GM18508 (cell line): ENCODE results near the gene TUBAL3.

Experiments used
- ATAC-seq: cut with Tn5 transposase; IDR thresholded peaks from one replicate; pipeline ENCODE4 v1.9.1; 2021; ENCODE audit warnings: moderate number of reproducible peaks; ENCODE audit not compliant: insufficient read depth, unreplicated experiment

Gene TUBAL3

DNA sequence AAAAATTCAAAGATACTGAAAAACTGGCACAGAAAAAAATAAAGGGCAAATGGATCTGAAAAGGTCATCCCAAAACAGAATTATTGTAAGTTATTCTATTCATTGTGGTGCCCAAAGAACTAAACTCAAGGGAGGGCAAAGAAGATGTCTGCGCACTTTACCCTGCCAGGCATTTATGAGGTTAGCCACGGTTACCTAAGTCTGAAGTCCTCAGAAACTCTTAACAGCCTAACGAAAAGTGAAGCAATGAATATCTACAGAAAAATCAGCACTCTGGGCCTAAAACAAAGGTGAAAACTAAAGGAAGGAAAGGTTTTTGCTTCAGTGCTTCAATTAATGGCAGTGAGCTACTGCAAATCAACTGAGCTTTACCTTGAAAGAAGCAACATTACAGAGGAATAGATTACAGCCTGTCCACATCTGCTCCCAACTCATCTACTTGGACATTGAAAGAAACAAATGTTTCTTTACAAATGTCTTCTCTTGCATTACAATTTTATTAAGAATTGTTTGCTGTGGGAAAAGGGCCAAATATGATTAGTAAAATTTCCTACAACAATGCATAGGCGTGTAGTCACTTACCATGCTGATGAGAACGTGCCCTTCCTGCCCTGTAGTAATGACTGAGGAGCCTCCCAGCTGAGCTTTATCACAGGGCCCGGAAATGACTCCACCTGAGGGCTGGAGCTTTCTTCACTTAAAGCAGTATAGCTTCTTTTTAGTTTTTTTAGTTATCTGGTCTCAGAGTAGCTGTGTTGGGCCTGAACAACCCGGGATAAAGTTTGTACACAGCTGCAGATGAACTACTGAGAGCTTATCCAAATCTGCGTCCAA lies at the start of gene TUBAL3:
TUBAL3 (minus strand) TSS at position 621 of the 834 bp plus-strand sequence; CDS start at position 585, 36 bp downstream.
- ATAC-seq, result no peak

DNA sequence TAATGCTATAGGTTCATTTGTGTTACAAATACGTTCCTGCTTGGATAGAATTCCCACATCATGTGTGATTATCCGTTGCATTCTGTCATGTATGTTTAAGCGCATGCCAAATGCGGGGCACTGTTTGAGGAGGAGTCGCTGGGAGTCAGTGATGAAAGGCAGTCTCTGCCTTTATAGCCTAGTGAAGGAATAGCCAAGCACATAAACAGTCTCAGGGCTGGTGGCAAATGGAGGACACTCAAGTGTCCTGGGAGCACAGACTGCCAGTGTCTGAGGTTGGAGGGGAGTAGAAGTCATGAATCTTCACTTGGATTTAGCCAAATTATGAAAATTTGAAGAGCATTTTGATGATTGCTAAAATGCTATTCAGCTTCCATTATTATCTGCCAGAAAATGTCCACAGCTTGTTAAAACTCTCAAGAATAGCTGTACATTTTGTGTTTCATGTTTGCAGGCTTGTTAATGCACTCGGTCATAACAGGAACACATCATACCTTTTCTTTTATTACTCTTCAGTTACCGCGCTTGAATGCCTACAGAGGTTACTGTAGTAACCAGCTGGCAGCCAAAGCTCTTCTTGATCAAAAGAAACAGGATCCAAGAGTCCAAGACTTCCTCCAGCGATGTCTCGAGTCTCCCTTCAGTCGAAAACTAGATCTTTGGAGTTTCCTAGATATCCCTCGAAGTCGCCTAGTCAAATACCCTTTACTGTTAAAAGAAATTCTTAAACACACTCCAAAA lies 49.3 kb upstream of the TUBAL3 start:
- no peak for ATAC-seq

DNA sequence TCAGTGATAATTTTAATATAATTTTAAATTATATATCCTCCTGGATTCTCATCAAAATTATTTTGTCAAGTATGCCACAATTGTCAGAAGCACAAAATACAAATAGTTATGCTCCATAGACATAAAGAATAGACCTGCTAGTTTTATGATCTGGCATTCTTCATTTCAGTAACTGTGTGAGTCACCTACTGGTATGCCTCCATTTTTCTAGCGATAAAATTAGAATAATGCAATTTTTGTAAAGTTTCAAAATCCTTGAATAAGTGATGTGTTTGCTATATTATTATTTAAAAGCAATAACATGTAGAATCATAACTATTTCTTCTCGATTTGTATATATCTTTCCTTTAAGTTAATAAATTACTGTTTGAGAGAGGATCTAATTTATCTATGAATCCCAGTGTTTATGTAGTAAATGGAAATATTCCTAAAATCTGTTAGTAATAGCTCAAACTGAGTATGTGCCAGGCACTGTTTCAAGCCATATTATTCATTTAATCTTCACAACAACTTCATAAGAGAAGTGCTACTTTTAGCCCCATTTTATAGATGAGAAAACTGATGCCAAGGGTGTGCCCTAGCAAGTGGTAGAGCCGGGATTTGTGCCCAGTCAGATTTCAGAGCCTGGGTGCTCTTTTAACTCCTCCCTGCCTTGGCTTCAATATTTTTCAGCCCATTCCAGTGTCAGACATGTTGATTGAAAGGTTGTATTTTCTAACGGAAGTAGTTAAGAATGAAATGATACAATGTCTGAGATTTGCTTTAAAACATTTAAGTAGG lies 46.2 kb upstream of the TUBAL3 start:
- ATAC-seq, result no peak

DNA sequence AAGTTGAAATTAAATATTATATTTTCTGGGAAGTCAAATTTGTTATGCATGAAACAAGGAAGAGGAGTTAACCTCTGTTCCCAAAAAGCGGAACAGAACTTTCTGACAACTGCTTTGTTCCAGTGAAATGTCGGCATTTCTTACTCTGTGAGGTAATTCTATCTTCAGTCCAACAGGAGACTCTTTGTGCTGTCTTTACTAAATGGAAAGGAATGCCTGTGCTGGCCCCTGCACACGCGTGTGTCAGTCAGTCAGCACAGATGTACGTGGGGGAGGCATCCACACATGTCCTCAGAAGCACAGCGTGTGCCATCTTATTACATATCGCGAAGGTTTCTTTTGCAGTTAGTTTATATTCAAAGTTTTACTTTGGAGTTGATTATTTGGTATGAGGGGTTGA lies 45.2 kb upstream of the TUBAL3 start:
- no peak for ATAC-seq

DNA sequence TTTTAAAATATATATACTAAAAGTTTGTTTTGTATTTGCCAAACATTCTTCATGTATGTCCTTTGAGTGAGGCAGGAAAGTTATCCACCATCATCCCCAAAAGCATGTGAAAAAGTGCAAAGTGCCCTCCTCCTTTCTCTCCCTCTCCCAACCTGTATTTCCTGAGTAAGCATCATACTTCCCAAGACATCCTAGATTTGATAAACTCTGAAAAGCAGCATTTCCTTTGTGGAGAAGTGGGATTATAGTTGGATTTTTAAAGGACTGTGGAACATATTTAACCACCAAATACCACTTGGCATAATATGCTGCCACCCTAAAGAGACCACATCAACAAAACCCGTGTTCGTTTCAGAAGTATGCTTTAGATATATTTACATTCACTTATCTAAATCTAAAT lies 44.6 kb upstream of the TUBAL3 start:
- no peak for ATAC-seq

DNA sequence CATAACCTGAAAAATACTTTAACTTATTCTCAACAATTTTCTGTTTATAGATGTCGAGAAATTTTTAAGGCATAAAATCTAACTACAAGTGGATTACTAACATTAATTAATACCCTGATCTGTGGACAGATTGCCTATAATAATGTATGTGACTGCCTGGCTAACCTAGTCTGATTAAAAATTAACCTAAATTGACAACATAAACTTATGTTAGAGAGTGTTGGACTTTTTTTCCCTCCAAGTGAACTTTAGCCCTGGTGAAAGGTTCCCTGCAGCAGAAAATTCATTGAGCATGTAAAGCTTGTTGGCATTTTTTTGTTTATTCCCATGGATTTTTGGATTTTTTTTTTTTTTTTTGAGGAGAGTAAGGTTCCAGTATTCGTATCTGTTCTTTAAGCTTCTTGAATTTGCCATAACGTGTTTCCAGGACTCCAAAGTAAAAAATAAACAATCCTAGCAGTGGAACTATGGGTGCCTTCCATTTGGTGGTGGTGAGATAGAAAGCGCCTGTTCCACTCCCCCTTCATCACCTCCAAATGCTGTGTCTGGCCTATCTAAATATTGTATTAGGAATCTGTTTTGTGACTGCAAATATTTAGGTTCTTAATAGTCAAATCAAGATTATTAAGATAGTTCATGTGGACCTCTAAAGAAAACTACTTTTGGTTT lies 43.8 kb upstream of the TUBAL3 start:
- ATAC-seq, result no peak

DNA sequence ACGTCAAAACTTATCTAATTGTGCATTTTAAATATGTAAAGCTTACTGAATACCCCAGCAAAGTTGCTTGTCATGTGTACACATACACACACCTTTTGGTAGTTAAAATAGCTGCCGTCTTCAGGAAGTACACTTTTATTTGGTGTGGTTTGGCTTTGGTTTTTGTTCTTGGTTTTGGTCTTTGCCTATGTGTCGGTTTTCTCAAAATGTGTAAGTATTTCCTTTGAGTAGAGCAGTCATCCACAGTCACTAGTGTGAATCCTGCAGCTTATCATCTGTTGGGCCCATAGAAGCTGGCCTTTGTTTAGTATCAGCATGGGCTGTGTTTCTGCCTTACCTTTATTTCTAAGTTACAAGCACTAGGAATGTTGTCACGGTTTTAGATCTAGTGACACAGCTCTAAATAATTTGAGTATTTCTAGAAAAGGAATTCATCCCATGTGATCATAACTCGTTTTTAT lies 43.0 kb upstream of the TUBAL3 start:
- ATAC-seq, result no peak

DNA sequence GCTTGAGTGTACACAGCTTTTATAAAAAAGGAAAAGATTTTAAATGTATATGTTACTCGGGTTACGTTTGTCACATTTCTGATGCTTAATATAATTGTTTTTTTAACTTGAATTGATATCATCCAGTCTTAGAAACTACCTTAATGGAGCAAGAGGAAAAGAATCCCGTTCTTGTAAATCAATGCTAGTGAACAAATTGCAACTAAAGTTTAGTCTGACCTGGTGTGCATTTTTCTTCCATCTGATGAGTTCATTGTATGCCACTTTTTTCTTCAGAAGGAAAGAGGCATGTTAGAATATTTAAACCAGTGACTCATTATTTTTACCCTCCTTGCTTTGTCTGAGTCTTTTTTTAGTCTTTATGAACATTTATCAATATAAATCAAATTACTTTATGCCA lies 42.4 kb upstream of the TUBAL3 start:
- ATAC-seq, result no peak

DNA sequence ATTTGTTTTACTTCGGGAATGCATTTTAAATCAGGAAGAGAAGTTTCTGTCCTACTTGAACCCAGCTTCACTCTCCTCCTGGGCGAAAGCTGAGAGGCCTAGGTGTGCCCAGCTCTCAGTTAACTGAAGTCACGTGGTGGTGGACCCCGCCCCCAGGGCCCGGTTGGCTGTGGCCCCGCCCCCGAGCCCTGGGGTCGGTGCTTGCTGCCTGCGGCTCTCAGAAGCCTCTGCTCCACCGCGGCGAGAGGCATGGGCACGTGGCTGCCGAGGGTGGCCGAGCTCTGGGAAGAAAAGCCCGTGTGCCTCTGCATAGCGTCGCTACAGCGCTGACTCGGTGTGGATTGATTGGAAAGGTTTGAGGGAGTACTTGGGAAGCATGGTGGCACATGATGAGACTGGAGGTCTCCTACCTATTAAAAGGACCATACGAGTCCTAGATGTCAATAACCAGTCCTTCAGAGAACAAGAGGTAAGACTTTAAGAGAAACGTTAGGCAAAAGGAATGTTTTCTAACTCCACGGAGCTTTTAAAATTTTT lies 41.8 kb upstream of the TUBAL3 start:
- ATAC-seq, result no peak

DNA sequence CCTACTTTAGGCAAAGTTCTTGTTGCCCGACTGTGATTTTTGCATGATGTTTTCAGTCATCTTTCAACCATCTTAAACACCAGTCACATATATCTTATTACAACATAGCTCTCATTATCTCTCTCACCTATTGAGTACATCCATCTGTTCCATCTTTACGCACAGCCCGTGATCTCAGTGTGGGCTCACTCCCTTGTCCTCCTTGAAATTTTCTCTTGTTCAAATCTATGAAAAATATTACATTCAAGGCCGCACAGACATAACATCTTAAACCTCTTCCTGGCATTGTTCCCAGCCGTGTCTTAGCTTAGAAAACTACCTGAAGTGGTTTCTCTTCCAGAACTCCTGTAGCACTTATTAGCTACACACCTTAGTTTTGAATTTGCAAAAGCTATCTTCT lies 40.4 kb upstream of the TUBAL3 start:
- no peak for ATAC-seq

DNA sequence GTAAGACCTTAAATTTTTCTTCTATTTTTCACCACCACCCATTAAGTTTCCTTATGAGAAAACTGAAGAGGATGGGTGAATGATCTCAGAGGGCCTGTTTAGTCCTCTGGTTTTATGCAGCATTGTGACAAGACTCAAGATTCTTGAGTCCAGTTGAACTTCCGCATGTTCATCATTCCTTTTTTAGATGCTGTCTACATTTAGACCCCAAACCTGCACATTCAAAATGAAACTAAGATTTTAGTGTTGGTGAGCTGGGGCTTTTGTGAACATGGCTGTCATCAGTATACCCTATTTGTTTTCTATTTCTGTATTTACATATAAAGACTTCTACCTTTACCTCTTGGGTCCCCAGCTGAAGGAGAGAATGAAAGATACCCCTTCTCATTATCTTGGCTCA lies 38.8 kb upstream of the TUBAL3 start:
- peak; percentile 70 for ATAC-seq

DNA sequence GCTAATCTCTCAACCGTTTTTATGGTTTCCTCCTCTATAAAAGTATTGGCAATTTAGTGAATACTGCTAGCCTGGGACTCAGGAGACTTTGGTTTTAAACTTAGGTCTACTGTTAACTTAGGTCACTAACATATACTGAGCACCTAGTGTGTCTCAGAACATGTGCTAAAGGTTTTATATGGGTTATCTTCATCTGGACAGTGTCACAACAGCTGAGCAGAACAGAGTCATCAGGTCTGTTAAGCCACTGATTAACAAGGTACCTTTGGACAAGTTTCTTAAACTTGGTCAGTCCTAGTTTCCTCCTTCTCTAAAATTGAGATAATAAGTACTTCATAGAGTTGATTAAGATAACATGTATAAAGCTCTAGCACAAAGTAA lies 38.4 kb upstream of the TUBAL3 start:
- ATAC-seq, result peak; percentile 27

DNA sequence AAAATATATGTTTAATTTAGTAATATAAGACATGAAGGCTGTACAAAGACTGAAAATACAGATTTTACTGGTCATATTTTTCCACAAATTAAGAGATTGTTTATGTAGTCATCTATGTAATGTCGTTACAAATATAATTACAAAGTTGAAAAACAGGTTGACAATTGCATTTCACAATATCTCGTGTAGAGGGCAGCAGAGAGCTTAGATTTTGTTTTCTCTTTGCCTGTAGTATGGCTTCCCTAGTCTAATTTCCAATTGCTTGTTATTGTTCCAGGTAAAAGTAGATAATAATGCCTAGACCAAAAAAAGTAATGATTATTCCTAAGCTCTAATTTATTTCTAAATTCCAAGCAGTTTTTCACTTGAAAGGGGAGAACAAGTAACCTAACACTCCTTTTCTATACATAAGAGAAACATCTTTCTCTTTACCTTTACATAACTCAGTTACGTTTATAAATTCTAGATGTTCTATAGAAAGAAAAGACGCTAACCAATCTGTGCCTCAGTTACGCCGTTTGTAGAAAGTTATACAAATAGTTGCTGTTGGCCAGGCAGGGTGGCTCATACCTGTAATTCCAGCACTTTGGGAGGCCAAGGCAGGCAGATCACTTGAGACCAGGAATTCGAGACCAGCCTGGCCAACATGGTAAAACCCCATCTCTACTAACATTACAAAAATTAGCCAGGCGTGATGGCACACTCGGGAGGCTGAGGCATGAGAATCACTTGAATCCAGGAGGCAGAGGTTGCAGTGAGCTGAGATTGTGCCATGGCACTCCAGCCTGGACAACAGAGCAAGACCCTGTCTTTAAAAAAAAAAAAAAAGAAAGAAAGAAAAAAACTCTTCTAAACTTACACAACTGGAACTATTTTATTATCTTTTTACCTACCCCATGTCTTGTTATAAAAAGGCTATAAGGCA lies 37.7 kb upstream of the TUBAL3 start:
- ATAC-seq, result no peak

DNA sequence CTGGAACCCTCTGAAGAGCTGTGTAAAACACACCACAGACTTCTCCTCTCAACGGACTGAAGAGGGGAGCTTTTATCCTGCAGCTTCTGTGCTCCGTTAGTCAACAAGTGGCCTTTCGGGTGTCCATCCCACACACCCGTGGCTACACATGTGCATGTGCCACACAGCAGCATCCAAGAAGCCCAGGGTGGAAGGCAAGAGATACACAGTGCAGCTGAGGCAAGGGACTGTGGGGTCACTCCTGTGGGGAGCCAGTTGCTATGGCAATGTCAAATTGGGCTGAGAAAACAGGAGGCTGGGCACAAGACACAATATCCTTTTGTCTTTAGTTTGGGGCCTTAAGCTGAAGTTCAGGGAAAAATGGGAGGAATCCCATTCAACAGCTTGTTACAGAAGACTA lies 36.5 kb upstream of the TUBAL3 start:
- ATAC-seq, result no peak

DNA sequence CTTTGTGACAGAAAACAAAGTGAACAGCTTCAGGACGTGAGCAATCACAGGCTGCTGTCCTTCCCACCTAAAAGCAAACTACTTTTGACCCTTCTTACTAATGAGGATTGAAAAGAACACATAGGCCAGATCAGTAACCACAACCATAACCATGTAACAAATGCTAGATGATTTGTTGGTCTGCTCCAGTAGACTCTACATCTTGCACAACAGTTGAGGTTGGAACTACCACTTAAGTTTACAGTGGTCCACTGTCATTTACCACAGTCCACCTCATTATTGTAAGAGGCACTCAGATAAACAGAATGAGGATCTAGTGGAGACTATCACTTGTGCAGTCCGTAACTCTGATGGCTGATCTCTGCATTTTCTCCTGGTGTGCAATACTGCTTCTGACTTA lies 35.6 kb upstream of the TUBAL3 start:
- ATAC-seq, result no peak

DNA sequence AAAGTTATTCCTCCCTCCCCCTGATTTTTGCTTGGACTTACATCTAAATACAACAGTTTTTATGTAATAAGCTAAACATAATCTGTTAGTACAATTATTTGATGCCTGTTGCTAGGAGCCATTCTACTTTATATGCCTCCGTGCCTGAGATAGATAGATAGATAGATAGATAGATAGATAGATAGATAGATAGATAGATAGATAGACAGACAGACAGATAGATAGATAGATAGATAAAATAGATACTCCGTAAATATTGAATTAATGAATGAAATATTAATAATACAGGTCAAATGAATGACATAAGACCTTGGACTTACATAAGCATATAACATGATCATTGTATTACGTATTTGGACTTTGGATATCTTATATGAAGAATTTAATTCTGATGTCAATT lies 30.7 kb upstream of the TUBAL3 start:
- ATAC-seq, result no peak

DNA sequence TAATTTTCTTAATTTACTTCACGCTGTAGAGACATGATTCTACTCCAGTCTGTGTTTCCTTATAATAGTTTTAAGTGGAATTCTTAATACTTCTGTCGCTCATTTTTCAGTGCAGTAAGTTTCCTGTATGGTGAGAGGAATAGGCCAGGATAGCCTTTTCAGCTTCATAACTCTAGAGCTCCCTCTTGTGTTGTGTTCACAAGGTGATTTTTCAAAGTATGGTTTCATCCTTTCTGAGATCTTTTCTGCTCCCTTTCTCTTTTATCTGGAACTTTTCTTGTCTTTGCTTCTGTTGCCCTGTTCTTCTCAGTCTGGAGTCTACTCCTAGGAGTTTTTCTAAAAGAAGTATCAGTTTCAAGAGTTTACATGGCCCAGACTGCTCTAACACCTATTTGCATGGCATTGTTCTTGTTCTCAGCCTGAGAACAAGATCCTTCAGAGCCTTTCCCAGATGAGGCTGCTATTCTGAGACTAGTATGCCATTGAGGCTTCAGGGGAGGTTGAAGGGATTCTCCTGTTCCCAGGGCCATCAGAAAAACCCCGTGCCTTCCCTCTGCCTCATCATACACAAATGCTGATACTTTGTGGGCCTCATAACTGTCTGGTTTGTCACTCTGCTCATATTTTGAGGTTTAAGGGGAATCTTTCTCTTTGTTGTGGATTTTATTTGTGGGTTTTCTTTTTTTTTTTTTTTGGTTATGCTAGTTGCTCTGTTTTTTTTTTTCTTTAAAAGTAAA lies 29.6 kb upstream of the TUBAL3 start:
- no peak for ATAC-seq

DNA sequence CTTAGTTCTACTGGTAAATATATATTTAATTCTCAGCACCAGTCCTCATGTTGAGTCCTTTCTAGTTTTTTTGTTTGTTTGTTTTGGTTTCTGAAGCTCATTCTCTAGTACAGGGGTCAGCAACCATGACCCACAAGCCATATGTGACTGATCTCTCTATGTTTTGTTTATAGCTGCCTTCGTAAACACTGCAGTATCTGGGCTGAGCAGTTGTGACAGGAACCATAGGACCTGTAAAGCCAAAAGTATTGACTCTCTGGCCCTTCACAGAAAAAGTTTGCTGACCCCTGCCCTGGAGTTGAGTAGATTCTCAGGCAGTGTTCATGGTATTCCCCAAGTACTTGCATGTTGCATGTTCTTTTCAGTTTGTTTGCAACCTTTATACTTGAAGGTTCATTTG lies 28.6 kb upstream of the TUBAL3 start:
- ATAC-seq, result no peak
